Measurements from ENCODE around the gene HMCN2. TPM values are rescaled to one million over a fixed set of nuclear protein-coding genes. Genes with fewer than 3 reads are reported as not detected.
A peak's percentile ranks its signal among the peaks of the same experiment; 100 is the strongest.

HMCN2 gene, protein sequence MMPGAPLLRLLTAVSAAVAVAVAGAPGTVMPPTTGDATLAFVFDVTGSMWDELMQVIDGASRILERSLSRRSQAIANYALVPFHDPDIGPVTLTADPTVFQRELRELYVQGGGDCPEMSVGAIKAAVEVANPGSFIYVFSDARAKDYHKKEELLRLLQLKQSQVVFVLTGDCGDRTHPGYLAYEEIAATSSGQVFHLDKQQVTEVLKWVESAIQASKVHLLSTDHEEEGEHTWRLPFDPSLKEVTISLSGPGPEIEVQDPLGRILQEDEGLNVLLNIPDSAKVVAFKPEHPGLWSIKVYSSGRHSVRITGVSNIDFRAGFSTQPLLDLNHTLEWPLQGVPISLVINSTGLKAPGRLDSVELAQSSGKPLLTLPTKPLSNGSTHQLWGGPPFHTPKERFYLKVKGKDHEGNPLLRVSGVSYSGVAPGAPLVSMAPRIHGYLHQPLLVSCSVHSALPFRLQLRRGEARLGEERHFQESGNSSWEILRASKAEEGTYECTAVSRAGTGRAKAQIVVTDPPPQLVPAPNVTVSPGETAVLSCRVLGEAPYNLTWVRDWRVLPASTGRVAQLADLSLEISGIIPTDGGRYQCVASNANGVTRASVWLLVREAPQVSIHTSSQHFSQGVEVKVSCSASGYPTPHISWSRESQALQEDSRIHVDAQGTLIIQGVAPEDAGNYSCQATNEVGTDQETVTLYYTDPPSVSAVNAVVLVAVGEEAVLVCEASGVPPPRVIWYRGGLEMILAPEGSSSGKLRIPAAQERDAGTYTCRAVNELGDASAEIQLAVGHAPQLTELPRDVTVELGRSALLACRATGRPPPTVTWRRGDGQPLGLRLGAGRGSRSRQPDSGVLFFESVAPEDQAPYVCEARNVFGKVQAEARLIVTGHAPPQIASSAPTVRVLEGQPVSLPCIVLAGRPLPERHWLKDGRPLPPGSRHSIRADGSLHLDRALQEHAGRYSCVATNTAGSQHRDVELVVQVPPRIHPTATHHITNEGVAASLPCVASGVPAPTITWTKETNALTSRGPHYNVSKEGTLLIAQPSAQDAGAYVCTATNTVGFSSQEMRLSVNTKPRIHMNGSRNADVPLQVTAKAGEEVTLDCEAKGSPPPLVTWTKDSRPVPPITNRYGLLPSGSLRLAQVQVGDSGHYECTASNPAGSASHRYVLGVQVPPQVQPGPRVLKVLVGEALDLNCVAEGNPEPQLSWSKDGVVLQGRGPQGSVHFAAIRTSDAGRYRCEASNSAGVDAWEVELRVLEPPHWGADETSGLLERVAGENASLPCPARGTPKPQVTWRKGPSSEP (N-terminal part only)
- total RNA-seq (2022) (not detected in 2 replicates), Bru-seq, nascent RNA (percentile 0 among the genes with signal in this experiment), BruChase-seq, experiment 1, labeled RNA remaining after a 6-hour chase (percentile 5 among the genes with signal in this experiment), BruChase-seq, experiment 2, labeled RNA remaining after a 2-hour chase (percentile 0 among the genes with signal in this experiment)
- long read RNA-seq, result 0 reads

DNA sequence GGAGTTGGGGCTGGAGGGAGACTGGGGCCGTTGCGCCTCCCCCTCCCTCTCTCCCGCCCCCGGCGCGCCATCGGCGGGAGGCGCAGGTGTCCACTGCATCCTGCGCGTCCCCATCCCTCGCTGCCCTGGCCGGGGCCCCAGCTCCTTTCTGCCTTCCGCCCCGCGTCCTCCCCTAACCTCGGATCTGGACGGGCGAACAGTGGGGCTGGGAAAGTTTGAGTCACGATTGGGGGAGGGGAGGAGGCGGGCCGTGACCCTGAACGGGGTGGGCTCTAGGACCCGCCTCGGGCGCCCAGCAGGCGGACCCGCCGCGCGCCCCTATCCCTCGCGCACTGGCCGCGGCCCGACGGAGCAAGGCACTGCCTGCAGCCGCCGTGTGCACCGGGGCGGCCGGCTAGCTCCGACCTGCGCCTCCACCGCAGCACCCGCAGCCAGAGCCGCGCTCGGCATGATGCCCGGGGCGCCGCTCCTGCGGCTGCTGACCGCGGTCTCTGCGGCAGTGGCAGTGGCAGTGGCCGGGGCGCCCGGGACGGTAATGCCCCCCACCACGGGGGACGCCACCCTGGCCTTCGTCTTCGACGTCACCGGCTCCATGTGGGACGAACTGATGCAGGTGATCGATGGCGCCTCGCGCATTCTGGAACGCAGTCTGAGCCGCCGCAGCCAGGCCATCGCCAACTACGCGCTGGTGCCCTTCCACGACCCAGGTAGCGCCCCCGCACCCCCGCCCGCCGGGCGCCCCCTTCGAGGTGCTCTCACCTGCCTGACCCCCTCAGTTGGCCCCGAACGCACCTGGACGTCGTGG is at the start of gene HMCN2:
HMCN2 (plus strand) TSS at position 330 of the 805 bp plus-strand sequence; CDS start at position 449, 119 bp downstream.
- CTCF ChIA-PET, result interaction anchor here (0.6 kb wide), 2 partner anchors 247 to 389 kb away, joined by 3 to 4 read pairs; no protein-coding TSS in a partner anchor
- intact Hi-C loops (cut with micrococcal nuclease), result no loop called here
- no peak for DNase-seq (ENCODE audit: unreplicated experiment)
- Mint-ChIP-seq H3K27me3 (ENCODE audit: insufficient read depth, unreplicated experiment) (peaks cover 87% of the 10 kb centered on the region), H3K4me3 (ENCODE audit: unreplicated experiment) (no peak within 1 kb of the TSS), H3K36me3 (ENCODE audit: insufficient read depth, unreplicated experiment) (no peaks in the 10 kb centered on the region), H3K4me1 (ENCODE audit: insufficient read depth, unreplicated experiment) (no peaks in the 10 kb centered on the region), H3K27ac (ENCODE audit: low read depth, unreplicated experiment) (no peak within 1 kb of the TSS), H3K9me3 (ENCODE audit: unreplicated experiment) (no peaks in the 10 kb centered on the region)
- BruUV-seq (replicated peaks), result no TSS peak
- POLR2A ChIA-PET, result no interaction called here
- TF ChIP-seq, protein P1, sequence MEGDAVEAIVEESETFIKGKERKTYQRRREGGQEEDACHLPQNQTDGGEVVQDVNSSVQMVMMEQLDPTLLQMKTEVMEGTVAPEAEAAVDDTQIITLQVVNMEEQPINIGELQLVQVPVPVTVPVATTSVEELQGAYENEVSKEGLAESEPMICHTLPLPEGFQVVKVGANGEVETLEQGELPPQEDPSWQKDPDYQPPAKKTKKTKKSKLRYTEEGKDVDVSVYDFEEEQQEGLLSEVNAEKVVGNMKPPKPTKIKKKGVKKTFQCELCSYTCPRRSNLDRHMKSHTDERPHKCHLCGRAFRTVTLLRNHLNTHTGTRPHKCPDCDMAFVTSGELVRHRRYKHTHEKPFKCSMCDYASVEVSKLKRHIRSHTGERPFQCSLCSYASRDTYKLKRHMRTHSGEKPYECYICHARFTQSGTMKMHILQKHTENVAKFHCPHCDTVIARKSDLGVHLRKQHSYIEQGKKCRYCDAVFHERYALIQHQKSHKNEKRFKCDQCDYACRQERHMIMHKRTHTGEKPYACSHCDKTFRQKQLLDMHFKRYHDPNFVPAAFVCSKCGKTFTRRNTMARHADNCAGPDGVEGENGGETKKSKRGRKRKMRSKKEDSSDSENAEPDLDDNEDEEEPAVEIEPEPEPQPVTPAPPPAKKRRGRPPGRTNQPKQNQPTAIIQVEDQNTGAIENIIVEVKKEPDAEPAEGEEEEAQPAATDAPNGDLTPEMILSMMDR (IDR thresholded peaks at IDR 0.05; ENCODE audit: unreplicated experiment), result no peak

DNA sequence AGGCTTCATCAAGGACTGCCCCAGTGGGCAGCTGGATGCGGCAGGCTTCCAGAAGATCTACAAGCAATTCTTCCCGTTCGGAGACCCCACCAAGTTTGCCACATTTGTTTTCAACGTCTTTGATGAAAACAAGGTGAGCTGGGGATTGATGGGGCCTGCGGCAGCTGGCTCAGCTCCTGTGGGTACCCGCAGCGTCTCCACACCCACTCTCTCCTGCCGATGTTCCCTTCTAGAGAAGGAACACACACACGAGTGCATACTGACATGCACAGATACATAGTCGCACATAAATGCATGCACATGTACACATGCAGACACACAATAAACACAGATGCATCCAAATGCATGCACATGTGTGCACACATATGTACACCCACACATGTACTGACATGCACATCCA is 47.7 kb upstream of the HMCN2 start:
- ChIA-PET CTCF (interaction anchor here (0.6 to 1.4 kb wide), 4 partner anchors 31 to 110 kb away, joined by 3 to 4 read pairs (median 4); no protein-coding TSS in a partner anchor), POLR2A (no interaction called here)
- Mint-ChIP-seq H3K27me3 (ENCODE audit: insufficient read depth, unreplicated experiment) (no peaks in the 10 kb centered on the region), H3K4me1 (ENCODE audit: insufficient read depth, unreplicated experiment) (no peaks in the 10 kb centered on the region), H3K36me3 (ENCODE audit: insufficient read depth, unreplicated experiment) (peaks cover 20% of the 10 kb centered on the region), H3K4me3 (ENCODE audit: unreplicated experiment) (no peak overlapping the region), H3K9me3 (ENCODE audit: unreplicated experiment) (no peaks in the 10 kb centered on the region), H3K27ac (ENCODE audit: low read depth, unreplicated experiment) (no peak overlapping the region)
- BruUV-seq (replicated peaks), result no TSS peak
- intact Hi-C loops (cut with micrococcal nuclease), result no loop called here
- TF ChIP-seq, protein P1 (IDR thresholded peaks at IDR 0.05; ENCODE audit: unreplicated experiment), result no peak
- no peak for DNase-seq (ENCODE audit: unreplicated experiment)

DNA sequence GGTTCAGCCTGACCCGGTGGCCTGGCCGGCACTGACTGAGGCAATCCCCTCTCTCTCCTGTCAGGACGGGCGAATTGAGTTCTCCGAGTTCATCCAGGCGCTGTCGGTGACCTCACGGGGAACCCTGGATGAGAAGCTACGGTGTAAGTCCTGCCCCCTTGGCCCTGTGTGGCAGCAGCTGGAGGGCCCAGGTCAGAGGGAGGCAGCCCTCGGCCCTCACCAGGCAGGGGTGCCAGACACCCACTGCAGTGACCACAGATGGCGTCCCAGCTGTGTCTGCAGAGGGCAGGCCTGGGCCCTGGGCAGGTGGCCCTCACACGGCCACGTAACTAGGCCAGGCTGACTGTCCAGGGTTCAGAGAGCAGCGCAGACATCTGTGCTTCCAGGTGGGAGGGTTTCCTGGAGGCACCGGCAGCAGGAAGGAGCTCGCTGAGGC is 45.9 kb upstream of the HMCN2 start:
- H3K4me1 Mint-ChIP-seq (ENCODE audit: insufficient read depth, unreplicated experiment), result no peaks in the 10 kb centered on the region
- intact Hi-C loops (cut with micrococcal nuclease), result no loop called here
- H3K27ac Mint-ChIP-seq (ENCODE audit: low read depth, unreplicated experiment), result no peak overlapping the region
- ChIA-PET POLR2A (interaction anchor here (1.2 kb wide), 1 partner anchor 14 kb away, joined by 4 read pairs; no protein-coding TSS in a partner anchor), CTCF (interaction anchor here (0.6 kb wide), 1 partner anchor 27 kb away, joined by 3 read pairs; no protein-coding TSS in a partner anchor)
- no peak for DNase-seq (ENCODE audit: unreplicated experiment)
- H3K4me3 Mint-ChIP-seq (ENCODE audit: unreplicated experiment), result no peak overlapping the region
- TF ChIP-seq, protein P1 (IDR thresholded peaks at IDR 0.05; ENCODE audit: unreplicated experiment), result no peak
- no TSS peak for BruUV-seq (replicated peaks)
- H3K36me3 Mint-ChIP-seq (ENCODE audit: insufficient read depth, unreplicated experiment), result peaks cover 22% of the 10 kb centered on the region
- no peaks in the 10 kb centered on the region for H3K27me3 Mint-ChIP-seq (ENCODE audit: insufficient read depth, unreplicated experiment)
- no peaks in the 10 kb centered on the region for H3K9me3 Mint-ChIP-seq (ENCODE audit: unreplicated experiment)
